IMR-90 (cell line): ENCODE results near the gene LHFPL6. TPM values are rescaled to one million over a fixed set of nuclear protein-coding genes. Genes with fewer than 3 reads are reported as not detected.

Experiments
- ATAC-seq: fragments of 200-7000 bp; cut with Tn5 transposase; 2 replicates; pipeline ENCODE4 v1.9.1; 2020; ENCODE audit warnings: low read depth, mild to moderate bottlenecking, moderate library complexity
- BruUV-seq: library from RNA; stranded (reverse); fragments of 400-500 nt; replicated peaks from 2 replicates; lab custom pipeline; 2021; lab: Mats Ljungman, UMichigan
- CTCF ChIA-PET: fragments of 300-600 bp; formaldehyde crosslinking; extraction: SDS; loops from one replicate; lab custom pipeline; 2021; ENCODE audit warnings: antibody characterized with exemption; lab: Yijun Ruan, JAX
- POLR2A ChIA-PET: fragments of 300-600 bp; sonication (Branson Sonifier 250); formaldehyde crosslinking; loops from one replicate; lab custom pipeline; 2022; ENCODE audit warnings: antibody characterized with exemption; ENCODE audit not compliant: unreplicated experiment; lab: Charles Lee
- DNase-seq: peaks from one replicate; pipeline ENCODE4 v3.0.0; 2013
- H2AFZ ChIP-seq: replicated peaks from 2 replicates; pipeline ENCODE3; 2013; ENCODE audit warnings: low read length, mild to moderate bottlenecking; ENCODE audit not compliant: poor library complexity
- H2AK5ac ChIP-seq: 2 replicates; pipeline ENCODE4 v1.6.1; 2013; ENCODE audit warnings: low read depth, low read length, inconsistent platforms
- H2AK9ac ChIP-seq: replicated peaks from 2 replicates; pipeline ENCODE3; 2013; ENCODE audit warnings: mild to moderate bottlenecking, low read depth, low read length, moderate library complexity; ENCODE audit not compliant: poor library complexity
- H2BK120ac ChIP-seq: 2 replicates; pipeline ENCODE4 v1.6.1; 2013; ENCODE audit warnings: low read depth, low read length, inconsistent platforms
- H2BK15ac ChIP-seq: 3 replicates; pipeline ENCODE4 v1.6.1; 2013; ENCODE audit warnings: low read depth, low read length, inconsistent platforms
- H2BK20ac ChIP-seq: 2 replicates; pipeline ENCODE4 v1.6.1; 2013; ENCODE audit warnings: low read depth, mild to moderate bottlenecking, inconsistent platforms, low read length, moderate library complexity
- H2BK5ac ChIP-seq: 2 replicates; pipeline ENCODE4 v1.6.1; 2013; ENCODE audit warnings: mild to moderate bottlenecking, low read depth, low read length, inconsistent platforms; ENCODE audit not compliant: poor library complexity, severe bottlenecking
- H3K14ac ChIP-seq: replicated peaks from 2 replicates; pipeline ENCODE4 v1.6.1; 2013; ENCODE audit warnings: low read depth, low read length, inconsistent platforms
- H3K18ac ChIP-seq: 2 replicates; pipeline ENCODE4 v1.6.1; 2013; ENCODE audit warnings: low read depth, low read length, control low read depth
- H3K23ac ChIP-seq: 2 replicates; pipeline ENCODE4 v1.6.1; 2013; ENCODE audit warnings: low read depth, low read length, inconsistent platforms
- H3K27ac ChIP-seq: 2 replicates; pipeline ENCODE4 v1.5.1; 2013; ENCODE audit warnings: mild to moderate bottlenecking, control low read depth, low read length; ENCODE audit not compliant: insufficient read depth
- H3K27me3 ChIP-seq: 2 replicates; pipeline ENCODE4 v1.6.1; 2013; ENCODE audit warnings: low read length; ENCODE audit not compliant: control insufficient read depth, insufficient read depth
- H3K36me3 ChIP-seq: 2 replicates; pipeline ENCODE4 v1.6.1; 2013; ENCODE audit warnings: low read length, mixed read lengths; ENCODE audit not compliant: control insufficient read depth, insufficient read depth
- H3K4ac ChIP-seq: 2 replicates; pipeline ENCODE4 v1.6.1; 2013; ENCODE audit warnings: low read depth, low read length, inconsistent platforms
- H3K4me1 ChIP-seq: 2 replicates; pipeline ENCODE4 v1.6.1; 2013; ENCODE audit warnings: low read length, mixed read lengths; ENCODE audit not compliant: control insufficient read depth, insufficient read depth
- H3K4me2 ChIP-seq: 2 replicates; pipeline ENCODE4 v1.6.1; 2013; ENCODE audit warnings: low read depth, mild to moderate bottlenecking, control low read depth, low read length, moderate library complexity
- H3K4me3 ChIP-seq: 2 replicates; pipeline ENCODE4 v1.5.1; 2013; ENCODE audit warnings: low read depth, mild to moderate bottlenecking, control low read depth, low read length, moderate library complexity; ENCODE audit not compliant: insufficient read depth
- H3K56ac ChIP-seq: 2 replicates; pipeline ENCODE4 v1.6.1; 2013; ENCODE audit warnings: low read length, inconsistent platforms; ENCODE audit not compliant: insufficient read depth; ENCODE audit errors: extremely low read depth
- H3K79me1 ChIP-seq, 2 experiments: 2 replicates each; pipeline ENCODE4 v1.6.1; 2013; ENCODE audit warnings: low read length in 2 of 2, inconsistent platforms in 1 of 2, low read depth in 1 of 2
- H3K9ac ChIP-seq: 2 replicates; pipeline ENCODE4 v1.6.1; 2013; ENCODE audit warnings: low read depth, low read length, control low read depth
- H3K9me1 ChIP-seq: 2 replicates; pipeline ENCODE4 v1.6.1; 2013; ENCODE audit warnings: low read length, inconsistent platforms; ENCODE audit not compliant: insufficient read depth
- H3K9me3 ChIP-seq: 2 replicates; pipeline ENCODE4 v1.6.1; 2013; ENCODE audit warnings: low read length; ENCODE audit not compliant: control insufficient read depth, insufficient read depth
- H4K20me1 ChIP-seq: 2 replicates; pipeline ENCODE4 v1.6.1; 2013; ENCODE audit warnings: low read length, inconsistent platforms; ENCODE audit not compliant: insufficient read depth
- H4K5ac ChIP-seq: 2 replicates; pipeline ENCODE4 v1.6.1; 2013; ENCODE audit warnings: mild to moderate bottlenecking, low read depth, low read length, control low read depth
- H4K8ac ChIP-seq, 2 experiments: 2 replicates each; pipeline ENCODE4 v1.6.1; 2013; ENCODE audit warnings: low read depth in 2 of 2, low read length in 2 of 2, control low read depth in 1 of 2, inconsistent platforms in 1 of 2
- H4K91ac ChIP-seq: 2 replicates; pipeline ENCODE4 v1.6.1; 2013; ENCODE audit warnings: low read depth, low read length, inconsistent platforms; ENCODE audit not compliant: insufficient read depth
- FOS ChIP-seq: fragments of 150-350 bp; IDR thresholded peaks from 2 replicates; pipeline ENCODE4 v1.6.1; 2016; ENCODE audit warnings: low read depth, low read length
- WGBS, 2 experiments: methylation state at CpG; one replicate each; pipeline versions ENCODE4 v1.1.5 to v1.1.7; 2013; ENCODE audit warnings: missing lambda C conversion rate in 2 of 2; ENCODE audit not compliant: insufficient read length in 1 of 2; ENCODE audit errors: extremely low coverage in 2 of 2; 5-methylcytosine and 5-hydroxymethylcytosine counted together
- dilution Hi-C: fragments of 300-500 bp; cut with HindIII; formaldehyde crosslinking; loops from one replicate; pipeline ENCODE4 v1.14.3; 2018; ENCODE audit warnings: low sequenced_read_pairs; ENCODE audit not compliant: unreplicated experiment
- in situ Hi-C: fragments of 300-500 bp; cut with MboI; formaldehyde crosslinking; loops from 3 replicates; pipeline ENCODE4 v1.14.3; 2019; ENCODE audit warnings: low sequenced_read_pairs, inconsistent platforms, mixed read lengths
- intact Hi-C: fragments of 100-400 bp; cut with micrococcal nuclease; formaldehyde crosslinking; loops from 2 replicates; pipeline ENCODE4 v1.10.0; 2022
- polyA plus RNA-seq, 3 experiments: library from polyadenylated mRNA; depleted of rRNA; stranded (reverse); fragments of >200 nt; gene quantifications; 2 replicates each; pipeline ENCODE4 v1.2.3, GENCODE V29; 2012; ENCODE audit warnings: low replicate concordance in 1 of 3
- total RNA-seq: library from RNA; depleted of rRNA; stranded (reverse); fragments of >200 nt; gene quantifications from 2 replicates; pipeline ENCODE4 v1.2.3, GENCODE V29; 2012

Gene LHFPL6
- total and polyA plus RNA-seq, 2 of the 4 experiments (the other 2 are of a cell fraction), result 24.7 to 36.1 TPM

DNA sequence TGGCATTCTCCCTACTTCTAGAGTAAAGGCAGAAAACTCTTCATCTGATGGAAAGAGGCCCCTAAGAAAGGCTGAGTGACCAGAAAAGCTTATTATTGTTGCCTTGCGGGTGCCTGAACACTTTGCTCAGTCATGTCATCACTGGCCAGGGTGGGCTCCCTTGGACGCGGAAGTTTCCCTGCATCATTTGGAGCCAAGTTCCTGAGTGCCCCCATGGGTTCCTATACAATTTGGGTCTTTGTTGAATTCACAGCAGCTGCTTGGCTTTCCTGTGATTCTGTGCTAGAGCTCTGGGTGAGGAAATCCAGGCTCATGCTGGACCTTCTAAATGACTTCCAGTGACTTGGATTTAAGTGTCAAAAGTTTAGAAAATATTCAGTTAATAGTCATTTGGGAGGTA lies 232.9 kb downstream of the LHFPL6 start:
- intact Hi-C loops, result no loop called here
- Histone ChIP-seq H3K4me2 (no peak overlapping the region), H3K36me3 (no peaks in the 10 kb centered on the region), H3K79me1 (peaks cover 9 to 16% of the 10 kb centered on the region in 2 experiments; a peak in 2 of 4 replicates), H2AK5ac (no peak overlapping the region), H2AK9ac (no peak overlapping the region), H3K27me3 (no peaks in the 10 kb centered on the region), H3K4me1 (peaks cover 5% of the 10 kb centered on the region), H4K8ac (no peak overlapping the region), H3K4me3 (no peak overlapping the region), H3K9me3 (no peaks in the 10 kb centered on the region), H3K23ac (no peak overlapping the region), H4K91ac (no peak overlapping the region), H3K56ac (no peak overlapping the region), H3K18ac (no peak overlapping the region), H2BK20ac (no peak overlapping the region), H3K9ac (no peak overlapping the region), H3K14ac (no peak overlapping the region), H3K4ac (no peak overlapping the region), H4K5ac (no peak overlapping the region), H3K9me1 (peaks cover 2% of the 10 kb centered on the region; the same call in 1 of the 2 replicates), H2BK15ac (no peak overlapping the region), H2AFZ (no peak overlapping the region), H4K20me1 (peaks cover 7% of the 10 kb centered on the region; the same call in 1 of the 2 replicates), H2BK5ac (no peak overlapping the region), H2BK120ac (no peak overlapping the region), H3K27ac (no peak overlapping the region)
- ChIA-PET CTCF (no interaction called here), POLR2A (no interaction called here)
- in situ Hi-C loops, result no loop called here
- ATAC-seq (no peak), DNase-seq (no peak)
- WGBS, 2 experiments, result no CpG with 5 or more reads among the region's 3 CpGs
- no peak for TF ChIP-seq FOS
- no TSS peak for BruUV-seq
- dilution Hi-C loops, result no loop called here
